ENCODE data around the gene ZIC1. TPM values are rescaled to one million over a fixed set of nuclear protein-coding genes. Genes with fewer than 3 reads are reported as not detected.

Gene ZIC1
- total and polyA plus RNA-seq, 2 of the 13 experiments (the other 11 are each of a cell fraction or from before 2014, with no cell fraction given): not detected

- TF ChIP-seq ZNF792 (CRISPR knock-in tag; IDR thresholded peaks at IDR 0.05): no peak
Observed at GRCh38 chr3:147373301-147373700, 35.9 kb upstream of the ZIC1 start (continued).

GRCh38 chr3:147377412-147378367 is 31.5 kb upstream of the ZIC1 start:
- H3K79me2 ChIP-seq (ENCODE audit: insufficient read depth, low read length): no peaks in the 10 kb centered on the region
- no peaks in the 10 kb centered on the region for H3K9me3 ChIP-seq (ENCODE audit: low read length)
- DNase-seq (ENCODE audit: low spot score) (no peak), ATAC-seq (no peak), FAIRE-seq (no peak)
- WGBS (ENCODE audit: low lambda C conversion rate): 37% methylated on average over 22 of the region's 30 CpGs
- TF ChIP-seq ZNF879 (CRISPR knock-in tag; IDR thresholded peaks at IDR 0.05): no peak
- TF ChIP-seq ZNF674 (CRISPR knock-in tag; IDR thresholded peaks at IDR 0.05; ENCODE audit: low read depth): no peak
- TF ChIP-seq ZNF737 (CRISPR knock-in tag; IDR thresholded peaks at IDR 0.05; ENCODE audit: borderline replicate concordance): no peak
- no peak for TF ChIP-seq ZNF12 (CRISPR knock-in tag; IDR thresholded peaks at IDR 0.05)
- no peak for TF ChIP-seq ZNF30 (CRISPR knock-in tag; IDR thresholded peaks at IDR 0.05)
- TF ChIP-seq ZNF367 (CRISPR knock-in tag; IDR thresholded peaks at IDR 0.05; ENCODE audit: borderline replicate concordance): no peak
- TF ChIP-seq ZFP41 (CRISPR knock-in tag; IDR thresholded peaks at IDR 0.05; ENCODE audit: borderline replicate concordance): no peak
- TF ChIP-seq SNAPC5 (CRISPR knock-in tag; IDR thresholded peaks at IDR 0.05; ENCODE audit: borderline replicate concordance): no peak
- TF ChIP-seq ZFP36L2 (CRISPR knock-in tag; IDR thresholded peaks at IDR 0.05): no peak
- TF ChIP-seq BRCA1 (CRISPR knock-in tag; IDR thresholded peaks at IDR 0.05): no peak
- TF ChIP-seq RBM39 (IDR thresholded peaks at IDR 0.05; ENCODE audit: low read depth, low read length, poor library complexity, severe bottlenecking): no peak
- TF ChIP-seq ZMYM2 (CRISPR knock-in tag; IDR thresholded peaks at IDR 0.05): no peak
- TF ChIP-seq ZNF580 (CRISPR knock-in tag; IDR thresholded peaks at IDR 0.05; ENCODE audit: borderline replicate concordance, low read depth): no peak
- TF ChIP-seq BORCS8-MEF2B (CRISPR knock-in tag; IDR thresholded peaks at IDR 0.05): no peak
- TF ChIP-seq SIN3A (IDR thresholded peaks at IDR 0.05; ENCODE audit: borderline replicate concordance, low read depth, low read length): no peak
- TF ChIP-seq ARHGAP35 (CRISPR knock-in tag; IDR thresholded peaks at IDR 0.05; ENCODE audit: borderline replicate concordance): no peak
- no peak for TF ChIP-seq ZIK1 (CRISPR knock-in tag; IDR thresholded peaks at IDR 0.05; ENCODE audit: borderline replicate concordance, low read depth)
- no peak for TF ChIP-seq HMGXB4 (CRISPR knock-in tag; IDR thresholded peaks at IDR 0.05; ENCODE audit: borderline replicate concordance in 1 of 2, low read depth in 1 of 2)
- H3K4me1 ChIP-seq (ENCODE audit: insufficient read depth, low read length): no peaks in the 10 kb centered on the region
- H2AFZ ChIP-seq (ENCODE audit: low read length): no peak overlapping the region
- no peak overlapping the region for H3K4me3 ChIP-seq (replicated peaks in 1 of 3; ENCODE audit: insufficient read depth in 1 of 3, low read depth in 2 of 3, low read length in 3 of 3)
- no peak overlapping the region for H3K27ac ChIP-seq (ENCODE audit: extremely low read length, insufficient read depth, low read length)
- POLR2A ChIA-PET: no interaction called here
- in situ Hi-C loops (cut with HindIII; ENCODE audit: extremely low pct_ligation_motif_present, low pct_unique_long_range_greater_than_20kb): no loop called here
- CTCF ChIA-PET (ENCODE audit: low intra/inter-chr PET ratio, low total read pairs): no interaction called here
- no peak overlapping the region for H3K9ac ChIP-seq (ENCODE audit: insufficient read depth, low read depth, low read length)
- no TSS peak for BruUV-seq (replicated peaks)
- intact Hi-C loops (cut with micrococcal nuclease; ENCODE audit: unreplicated experiment): no loop called here
- no peak overlapping the region for H3K4me2 ChIP-seq (ENCODE audit: low read depth, low read length)
- no peaks in the 10 kb centered on the region for H4K20me1 ChIP-seq (ENCODE audit: insufficient read depth, low read length)
- H3K27me3 ChIP-seq (ENCODE audit: control insufficient read depth in 1 of 2, insufficient read depth in 2 of 2, low read length in 2 of 2): peaks cover 0 to 21% of the 10 kb centered on the region in 2 experiments; a peak in 2 of 5 replicates
- no peaks in the 10 kb centered on the region for H3K36me3 ChIP-seq (replicated peaks in 1 of 2; ENCODE audit: control insufficient read depth in 1 of 2, insufficient read depth in 2 of 2, low read length in 2 of 2)
